ENCODE data around the gene ITGA3.

- TF ChIP-seq CTCF (IDR thresholded peaks at IDR 0.05; ENCODE audit: low read depth, low read length, missing input control) (no peak), REST (IDR thresholded peaks at IDR 0.05) (no peak), JUND (IDR thresholded peaks at IDR 0.05) (no peak)
Measured at GRCh38 chr17:50053654-50053960, 2.3 kb upstream of the ITGA3 start.
